Mononuclear cell (primary cell): ENCODE measurements around the gene EPC2. TPM values are rescaled to one million over a fixed set of nuclear protein-coding genes. Genes with fewer than 3 reads are reported as not detected.
A peak's percentile ranks its signal among the peaks of the same experiment; 100 is the strongest.

ENCODE experiments used
- H3K27me3 ChIP-seq: 2 replicates; pipeline ENCODE4 v1.6.0; 2011; ENCODE audit warnings: low read length, control low read depth; ENCODE audit not compliant: insufficient read depth
- H3K4me1 ChIP-seq: 2 replicates; pipeline ENCODE4 v1.5.1; 2011; ENCODE audit warnings: mild to moderate bottlenecking, low read length, control low read depth; ENCODE audit not compliant: insufficient read depth
- H3K4me3 ChIP-seq: 2 replicates; pipeline ENCODE4 v1.5.1; 2011; ENCODE audit warnings: mild to moderate bottlenecking, low read length, moderate library complexity
- H3K9me3 ChIP-seq: 2 replicates; pipeline ENCODE4 v1.5.1; 2011; ENCODE audit warnings: low read depth, mild to moderate bottlenecking, control low read depth, low read length
- total RNA-seq: library from RNA; depleted of rRNA; stranded (reverse); fragments of >200 nt; gene quantifications from one replicate; pipeline ENCODE4 v1.2.3, GENCODE V29; 2012

Gene EPC2
- total RNA-seq = 95.3 TPM

DNA sequence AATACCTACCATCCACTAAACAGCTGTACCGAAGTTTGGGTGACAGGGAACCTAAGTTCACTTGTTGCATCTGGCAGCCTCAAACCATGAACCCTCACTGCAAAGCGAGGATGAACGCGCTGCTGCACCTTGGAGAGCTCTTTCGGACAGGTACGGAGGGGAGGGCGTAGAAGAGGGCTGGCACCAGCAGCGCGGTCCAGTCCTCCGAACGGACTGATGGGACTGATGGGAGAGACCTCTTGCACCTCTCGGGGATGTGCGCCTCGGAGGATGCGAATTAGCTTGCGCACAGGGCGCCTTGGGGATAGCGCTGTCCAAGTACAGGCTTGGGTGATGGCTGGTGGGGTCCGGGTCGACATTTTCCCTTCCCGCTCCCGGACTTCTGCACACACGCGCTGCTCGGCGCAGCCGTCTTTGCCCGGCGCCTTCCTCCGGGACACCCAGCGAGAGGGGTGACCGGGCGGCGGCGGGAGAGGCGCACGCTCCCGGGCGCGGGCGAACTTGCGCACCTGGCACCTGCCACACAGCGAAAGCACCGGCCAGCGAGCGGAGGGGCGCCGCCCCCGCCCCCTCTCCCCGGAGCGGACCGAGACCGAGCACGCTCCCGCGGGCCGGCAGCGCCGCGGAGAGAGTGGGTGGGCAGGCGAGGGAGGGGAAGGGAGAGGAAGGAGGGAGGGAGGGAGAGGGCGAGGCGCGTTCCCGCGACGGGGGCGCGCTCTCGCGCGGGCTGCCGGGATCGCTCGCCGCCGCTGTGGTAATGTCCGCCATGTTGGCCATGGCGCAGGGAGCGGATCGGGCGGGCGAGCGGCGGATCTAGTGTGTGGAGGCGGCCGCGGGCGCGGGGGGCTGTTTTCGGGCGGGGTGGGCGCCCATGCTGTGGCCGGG, at the start of gene EPC2:
Gene EPC2, plus strand, starts transcription at position 754 of the 885 bp plus-strand sequence. CDS start 267 bp downstream, outside the sequence.
- Histone ChIP-seq H3K4me1 (peaks cover 32% of the 10 kb centered on the region), H3K9me3 (no peaks in the 10 kb centered on the region), H3K27me3 (peaks cover 4% of the 10 kb centered on the region), H3K4me3 (peak within 1 kb of the TSS; percentile 83)

DNA sequence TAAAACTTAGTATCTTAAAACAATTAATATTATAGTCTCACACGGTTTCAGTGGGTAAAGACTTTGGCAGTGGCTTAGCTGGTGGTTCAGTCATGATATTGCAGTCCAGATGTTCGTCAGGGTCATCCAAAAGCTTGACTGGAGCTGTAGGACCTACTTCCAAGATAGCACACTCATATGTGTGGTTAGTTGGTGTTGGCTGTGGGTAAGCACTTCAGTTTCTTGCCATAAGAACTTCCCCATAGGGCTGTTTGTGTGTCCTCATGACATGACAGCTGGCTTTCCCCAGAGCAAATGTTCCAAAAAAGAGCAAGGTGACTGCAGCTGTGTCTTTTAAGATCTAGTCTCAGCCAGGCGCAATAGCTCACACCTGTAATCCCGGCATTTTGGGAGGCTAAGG, 48.5 kb upstream of the EPC2 start:
- no peaks in the 10 kb centered on the region for H3K27me3 ChIP-seq
- no peak overlapping the region for H3K4me3 ChIP-seq
- no peaks in the 10 kb centered on the region for H3K9me3 ChIP-seq
- H3K4me1 ChIP-seq = no peaks in the 10 kb centered on the region

- no peaks in the 10 kb centered on the region for H3K9me3 ChIP-seq
- no peaks in the 10 kb centered on the region for H3K27me3 ChIP-seq
- H3K4me1 ChIP-seq = no peaks in the 10 kb centered on the region
Measured at GRCh38 chr2:148599109-148599991, 45.2 kb upstream of the EPC2 start.

DNA sequence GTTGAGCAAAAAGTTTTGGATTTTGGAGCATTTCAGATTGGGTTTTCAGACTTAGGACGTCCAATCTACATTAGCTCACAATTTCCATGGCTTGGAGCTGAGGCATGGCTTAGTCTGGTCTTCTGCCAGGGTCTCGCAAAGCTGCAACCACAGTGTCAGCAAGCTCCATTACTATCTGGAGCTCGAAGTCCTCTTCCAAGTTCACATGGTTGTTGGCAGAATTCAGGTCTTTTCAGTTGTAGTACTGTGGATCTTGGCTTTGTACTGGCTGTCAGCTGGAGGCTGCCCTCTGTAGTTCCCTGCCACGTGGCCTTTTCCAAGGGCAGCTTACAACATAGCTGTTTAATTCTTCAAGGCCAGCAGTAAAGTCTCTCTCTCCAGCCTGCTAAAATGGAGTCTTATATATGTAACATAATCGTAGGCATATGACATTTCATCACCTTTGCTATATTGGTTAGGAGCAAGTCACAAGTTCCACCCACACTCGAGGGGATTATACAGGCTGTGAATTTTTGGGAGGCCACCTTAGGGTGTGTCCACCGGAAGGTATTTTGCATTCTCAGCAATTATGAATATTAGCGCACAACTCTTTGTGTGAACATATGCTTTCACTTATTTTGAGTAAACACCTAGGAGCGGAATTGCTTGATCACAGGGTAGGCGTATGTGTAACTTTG, 41.5 kb upstream of the EPC2 start:
- Histone ChIP-seq H3K9me3 (no peaks in the 10 kb centered on the region), H3K4me1 (no peaks in the 10 kb centered on the region), H3K4me3 (no peak overlapping the region), H3K27me3 (no peaks in the 10 kb centered on the region)

More at GRCh38 chr2:148599109-148599991, 45.2 kb upstream of the EPC2 start:
- no peak overlapping the region for H3K4me3 ChIP-seq

DNA sequence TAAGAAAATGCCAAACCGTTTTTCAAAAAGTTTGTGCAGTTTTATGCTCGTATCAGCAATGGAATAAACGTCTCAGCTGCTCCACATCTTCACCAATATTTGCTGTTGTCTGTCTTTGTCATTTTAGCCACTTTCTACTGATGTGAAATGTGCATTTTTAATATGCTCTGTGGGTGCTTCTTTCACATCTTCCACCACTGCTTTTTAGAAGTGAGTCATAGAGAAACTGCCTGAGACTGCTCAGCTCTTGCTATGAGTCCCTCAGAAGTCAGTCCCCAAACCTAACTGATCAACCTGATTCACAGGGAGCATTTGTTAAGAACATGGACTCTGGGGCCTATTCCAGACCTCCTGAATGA, 41.0 kb upstream of the EPC2 start:
- H3K9me3 ChIP-seq = no peaks in the 10 kb centered on the region
- no peaks in the 10 kb centered on the region for H3K4me1 ChIP-seq
- H3K4me3 ChIP-seq = no peak overlapping the region
- no peaks in the 10 kb centered on the region for H3K27me3 ChIP-seq

DNA sequence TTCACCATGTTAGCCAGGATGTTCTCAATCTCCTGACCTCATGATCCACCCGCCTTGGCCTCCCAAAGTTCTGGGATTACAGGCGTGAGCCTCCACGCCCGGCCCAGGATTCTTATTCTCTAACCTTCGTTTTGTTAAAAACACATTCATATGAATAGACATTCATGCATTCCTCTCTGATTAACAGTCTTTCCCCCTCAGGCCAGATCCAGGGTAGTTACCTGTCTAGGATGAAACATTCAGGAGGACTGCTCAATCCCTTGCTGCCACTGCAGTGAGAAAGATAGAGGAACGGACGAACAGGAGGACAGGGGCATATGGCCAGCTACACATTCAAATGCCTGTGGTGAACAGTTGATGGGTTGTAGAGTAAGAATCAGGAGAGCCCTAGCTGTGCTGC, 39.6 kb upstream of the EPC2 start:
- no peaks in the 10 kb centered on the region for H3K27me3 ChIP-seq
- no peaks in the 10 kb centered on the region for H3K4me1 ChIP-seq
- no peak overlapping the region for H3K4me3 ChIP-seq
- H3K9me3 ChIP-seq = no peaks in the 10 kb centered on the region

DNA sequence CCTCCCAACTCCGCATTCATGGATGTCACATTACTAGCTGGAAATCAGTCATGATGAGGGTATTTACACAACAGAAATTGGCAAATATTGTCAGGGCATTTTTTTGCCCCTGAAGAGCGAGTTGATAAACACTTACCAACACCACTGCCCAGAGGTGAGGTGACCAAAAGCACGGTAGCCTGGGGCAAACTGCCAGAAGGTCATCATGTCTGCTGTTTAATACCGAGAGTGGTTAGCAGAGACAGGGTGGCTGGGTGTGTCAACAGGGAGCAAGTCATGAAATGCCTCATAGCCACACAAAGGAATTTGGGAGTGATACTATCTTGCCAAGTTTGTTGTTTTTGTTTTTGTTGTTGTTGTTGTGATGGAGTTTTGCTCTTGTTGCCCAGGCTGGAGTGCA, 37.0 kb upstream of the EPC2 start:
- no peak overlapping the region for H3K4me3 ChIP-seq
- H3K27me3 ChIP-seq = no peaks in the 10 kb centered on the region
- H3K4me1 ChIP-seq = no peaks in the 10 kb centered on the region
- no peaks in the 10 kb centered on the region for H3K9me3 ChIP-seq

GRCh38 chr2:148613231-148614013, 31.1 kb upstream of the EPC2 start:
- Histone ChIP-seq H3K9me3 (no peaks in the 10 kb centered on the region), H3K27me3 (no peaks in the 10 kb centered on the region), H3K4me1 (peaks cover 22% of the 10 kb centered on the region), H3K4me3 (no peak overlapping the region)

DNA sequence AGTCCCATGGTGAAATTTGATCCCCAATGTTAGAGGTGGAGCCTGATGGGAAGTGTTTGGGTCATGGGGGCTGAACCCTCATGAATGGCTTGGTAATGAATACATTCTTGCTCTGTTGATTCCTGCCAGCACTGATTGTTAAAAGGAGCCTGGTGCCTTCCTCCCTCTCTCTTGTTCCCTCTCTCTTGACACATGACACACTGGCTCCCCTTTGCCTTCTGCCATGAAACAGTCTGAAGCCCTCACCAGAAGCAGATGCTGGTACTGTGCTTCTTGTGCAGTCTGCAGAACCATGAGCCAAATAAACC, 30.6 kb upstream of the EPC2 start:
- no peaks in the 10 kb centered on the region for H3K9me3 ChIP-seq
- no peak overlapping the region for H3K4me3 ChIP-seq
- H3K27me3 ChIP-seq = no peaks in the 10 kb centered on the region
- peaks cover 22% of the 10 kb centered on the region for H3K4me1 ChIP-seq

- H3K4me1 ChIP-seq = peaks cover 22% of the 10 kb centered on the region
- H3K27me3 ChIP-seq = no peaks in the 10 kb centered on the region
- H3K4me3 ChIP-seq = no peak overlapping the region
- H3K9me3 ChIP-seq = no peaks in the 10 kb centered on the region
Measured at GRCh38 chr2:148614322-148615049, 30.1 kb upstream of the EPC2 start.

DNA sequence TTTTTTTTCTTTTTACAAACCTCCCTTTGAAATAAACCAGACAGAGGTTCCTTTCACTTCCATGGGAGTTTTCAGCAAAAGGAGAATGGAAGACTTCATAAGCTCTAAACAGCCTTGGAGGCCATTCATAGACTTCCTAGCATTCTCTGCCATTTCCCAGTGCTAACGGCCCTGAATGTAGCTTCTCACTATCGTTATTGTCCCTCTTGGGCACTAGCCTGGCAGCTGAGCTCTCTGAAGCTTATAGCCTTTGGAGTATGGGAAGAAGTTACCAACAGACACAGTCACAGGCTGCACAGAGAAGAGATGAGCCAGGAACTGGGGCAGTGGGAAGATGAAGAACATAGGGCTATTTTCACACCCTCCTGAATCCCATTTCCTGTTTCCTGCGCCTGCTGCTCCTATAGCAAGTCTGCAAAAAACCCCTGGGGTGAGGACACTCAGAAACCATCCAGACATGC, 29.1 kb upstream of the EPC2 start:
- no peaks in the 10 kb centered on the region for H3K9me3 ChIP-seq
- peaks cover 22% of the 10 kb centered on the region for H3K4me1 ChIP-seq
- H3K27me3 ChIP-seq = no peaks in the 10 kb centered on the region
- H3K4me3 ChIP-seq = no peak overlapping the region

DNA sequence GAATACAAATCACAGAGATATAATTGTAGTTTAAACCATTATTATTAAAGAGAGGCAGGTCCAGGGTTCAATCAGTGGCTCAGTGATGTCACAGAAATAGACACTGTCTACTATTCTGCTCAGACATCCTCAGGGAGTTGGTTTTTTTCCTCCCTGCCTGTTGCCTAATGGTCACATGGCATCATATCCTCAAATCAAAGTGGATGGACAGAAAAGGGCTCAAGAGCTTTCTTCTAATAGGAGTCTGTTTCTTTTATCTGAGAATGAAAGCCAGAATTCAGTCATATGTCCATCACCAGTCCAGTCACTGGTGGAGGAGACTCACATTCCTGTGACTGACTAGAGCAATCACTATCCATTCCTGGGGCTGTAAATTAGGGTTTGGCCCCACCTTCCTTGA, 27.9 kb upstream of the EPC2 start:
- H3K4me3 ChIP-seq = no peak overlapping the region
- H3K4me1 ChIP-seq = peaks cover 22% of the 10 kb centered on the region
- H3K27me3 ChIP-seq = no peaks in the 10 kb centered on the region
- H3K9me3 ChIP-seq = no peaks in the 10 kb centered on the region

DNA sequence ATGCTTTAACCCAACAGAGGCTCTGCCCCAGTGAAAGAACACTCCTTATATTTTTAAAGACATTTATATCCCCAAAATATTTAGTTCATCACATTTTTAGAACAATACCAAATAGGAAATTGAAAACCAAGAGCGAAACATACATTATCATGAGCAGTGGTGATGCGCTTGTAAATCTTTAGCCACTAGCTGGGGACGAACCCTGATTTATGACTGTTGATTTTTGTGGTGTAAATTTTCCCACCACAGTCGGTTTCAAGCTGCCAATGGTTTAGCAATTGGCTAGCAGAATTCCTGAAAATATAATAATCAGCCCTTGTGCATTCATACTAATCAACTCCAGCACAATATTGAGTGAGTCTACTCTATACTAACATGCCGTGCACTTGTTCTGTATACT, 27.3 kb upstream of the EPC2 start:
- Histone ChIP-seq H3K4me1 (peaks cover 22% of the 10 kb centered on the region), H3K4me3 (no peak overlapping the region), H3K27me3 (no peaks in the 10 kb centered on the region), H3K9me3 (no peaks in the 10 kb centered on the region)
